Fibroblast of peridontal ligament (primary cell): ENCODE results near the gene MS4A18.

Source experiments
- DNase-seq: peaks from one replicate; pipeline ENCODE4 v3.0.0-alpha.2; 2010; ENCODE audit errors: extremely low read depth

MS4A18 gene

DNA sequence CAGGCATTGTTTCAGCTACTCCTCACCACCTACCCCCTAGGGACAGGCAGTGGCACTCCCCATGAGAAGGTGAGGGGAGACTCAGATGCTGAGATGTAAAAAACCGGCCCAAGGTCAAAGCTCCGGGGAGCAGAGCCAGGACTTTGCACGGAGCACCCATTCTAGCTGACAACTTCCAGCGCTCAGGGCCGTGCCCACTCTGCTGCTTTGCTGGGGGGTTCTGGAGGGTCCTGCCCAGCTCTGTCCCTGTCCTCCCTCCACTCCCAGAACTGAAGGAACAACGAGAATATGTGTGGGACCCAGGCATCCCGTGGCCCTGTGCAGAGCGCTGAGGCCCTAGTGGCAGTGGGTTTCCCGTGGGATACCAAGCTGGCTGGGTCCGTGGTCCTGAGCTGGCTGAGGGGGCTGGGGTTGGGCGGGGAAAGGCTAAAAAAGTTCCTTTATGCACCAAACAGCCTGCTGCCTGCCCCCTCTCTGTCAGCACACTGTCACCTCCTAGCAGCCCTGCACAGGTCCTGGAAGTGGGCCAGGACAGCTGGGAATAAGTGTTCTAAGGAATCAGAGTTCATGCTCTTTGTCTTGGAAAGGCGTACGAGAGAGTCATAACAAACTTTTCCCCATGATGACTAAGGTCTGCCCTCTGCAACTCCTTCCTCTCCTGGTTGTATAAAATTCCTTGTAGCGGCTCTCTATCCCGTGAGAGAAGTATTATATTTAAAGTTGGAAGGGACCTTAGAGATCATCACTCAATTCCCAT is 62.5 kb downstream of the MS4A18 start:
- DNase-seq, result peak; percentile 67

DNA sequence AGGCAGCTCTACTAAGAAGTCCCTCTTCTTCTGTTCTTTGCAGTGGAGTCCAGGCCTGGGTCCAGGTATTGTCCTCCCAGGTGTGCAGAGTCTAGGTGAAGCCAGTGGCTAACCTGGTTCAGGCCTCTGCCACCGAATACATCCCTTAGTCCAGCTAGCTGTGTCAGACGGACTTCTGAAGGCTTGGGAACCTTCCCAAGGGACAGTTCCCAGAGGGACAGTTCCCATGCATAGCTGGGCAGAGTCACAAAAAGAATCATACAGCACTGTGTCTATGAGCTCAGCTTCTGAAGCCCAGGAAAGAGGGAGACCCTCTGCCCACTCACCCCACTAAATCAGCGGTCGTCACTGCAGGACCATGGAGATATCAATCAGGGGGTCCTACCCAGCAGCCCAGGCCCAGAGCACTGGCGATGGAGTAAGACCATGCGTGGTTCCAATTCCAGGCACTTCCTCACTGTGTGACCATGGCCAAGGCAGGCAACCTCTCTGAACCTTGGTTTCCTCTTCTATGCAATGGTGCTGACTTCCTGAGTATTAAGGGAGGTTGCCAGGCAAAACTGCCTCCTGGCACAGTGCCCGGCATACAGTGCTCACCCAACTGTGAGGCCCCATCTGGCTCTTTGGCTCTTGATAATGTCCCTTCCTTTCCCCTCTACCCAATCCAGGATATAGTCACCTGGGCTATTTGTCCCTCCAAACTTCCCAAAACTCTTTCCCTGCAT is 64.0 kb downstream of the MS4A18 start:
- DNase-seq, result no peak

DNA sequence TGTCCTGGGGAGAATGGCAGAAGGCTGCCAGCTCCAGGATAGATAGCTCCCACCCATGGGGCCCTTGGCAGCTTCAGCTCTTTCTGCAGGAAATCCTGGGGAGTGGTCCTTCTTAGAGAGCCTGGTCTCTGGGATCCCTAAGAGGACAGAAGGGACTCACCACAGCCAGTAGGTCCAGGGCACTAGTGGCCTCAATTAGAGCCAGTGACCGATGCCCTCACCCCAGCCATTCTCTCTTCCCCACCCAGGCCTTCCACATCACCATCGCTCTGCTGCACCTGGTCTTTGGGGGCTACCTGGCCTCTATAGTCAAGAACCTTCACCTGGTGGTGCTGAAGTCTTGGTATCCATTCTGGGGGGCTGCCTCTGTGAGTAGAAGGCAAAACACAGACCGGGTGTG is 66.2 kb downstream of the MS4A18 start:
- no peak for DNase-seq

DNA sequence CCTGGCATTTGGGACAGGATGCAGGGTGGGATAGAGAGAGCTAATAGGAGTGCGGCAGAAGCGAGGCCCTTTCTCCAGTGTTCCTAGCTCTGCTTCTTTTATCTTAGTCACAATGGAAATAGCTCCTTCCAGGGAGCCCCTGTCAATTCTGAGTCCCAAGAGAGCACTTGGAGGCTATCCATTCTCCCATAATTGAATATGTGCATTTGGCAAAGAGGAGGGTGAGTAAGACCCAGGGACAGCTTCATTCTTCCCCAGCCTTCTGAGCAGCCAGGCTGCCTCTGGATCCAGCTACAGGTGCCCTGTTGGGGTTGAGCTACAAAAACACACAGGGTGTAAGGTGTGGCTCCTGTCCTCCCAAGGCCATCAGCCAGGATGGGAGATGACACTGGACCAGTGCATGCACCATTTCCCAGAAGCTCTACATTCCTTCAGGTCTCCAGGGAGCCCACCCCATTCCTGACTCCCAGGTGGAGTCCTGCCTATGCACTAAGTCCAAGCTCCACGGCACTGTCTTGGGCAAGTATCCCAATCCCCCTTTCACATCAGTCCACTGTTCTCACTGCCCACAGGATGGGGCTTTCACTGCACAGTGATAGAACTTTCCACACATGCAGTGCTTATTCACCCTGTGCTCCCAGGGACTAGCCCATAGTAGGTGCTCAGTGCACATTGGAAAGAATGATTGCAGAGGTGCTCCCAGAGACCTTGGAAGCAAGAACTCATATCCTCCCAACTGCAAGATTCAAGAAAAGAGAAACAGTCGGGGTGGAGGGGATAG is 66.8 kb downstream of the MS4A18 start:
- DNase-seq, result no peak

DNA sequence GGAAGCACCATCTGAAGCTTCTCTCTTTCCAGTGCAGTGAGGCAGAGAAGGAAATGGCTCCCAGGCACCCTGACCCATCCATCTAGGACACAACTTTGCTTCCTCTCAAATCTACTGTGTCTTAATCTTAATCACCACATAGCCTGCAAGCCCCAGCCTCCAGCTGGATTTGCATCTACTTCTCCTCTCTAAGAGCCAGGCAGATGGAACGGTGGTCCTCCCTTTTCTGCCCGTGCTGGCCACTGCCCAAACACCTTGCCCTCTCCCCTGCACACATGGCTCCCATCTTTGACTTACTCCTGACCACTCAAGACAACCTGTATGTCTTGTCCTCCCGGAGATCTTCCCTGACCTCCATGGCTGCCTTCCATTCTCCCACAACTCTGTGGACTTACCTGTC is 68.0 kb downstream of the MS4A18 start:
- no peak for DNase-seq
